ENCODE data around the gene ATP8A2. TPM values are rescaled to one million over a fixed set of nuclear protein-coding genes. Genes with fewer than 3 reads are reported as not detected.

ATP8A2 gene
- total RNA-seq, 1 experiment from 2014 or later: not detected

DNA sequence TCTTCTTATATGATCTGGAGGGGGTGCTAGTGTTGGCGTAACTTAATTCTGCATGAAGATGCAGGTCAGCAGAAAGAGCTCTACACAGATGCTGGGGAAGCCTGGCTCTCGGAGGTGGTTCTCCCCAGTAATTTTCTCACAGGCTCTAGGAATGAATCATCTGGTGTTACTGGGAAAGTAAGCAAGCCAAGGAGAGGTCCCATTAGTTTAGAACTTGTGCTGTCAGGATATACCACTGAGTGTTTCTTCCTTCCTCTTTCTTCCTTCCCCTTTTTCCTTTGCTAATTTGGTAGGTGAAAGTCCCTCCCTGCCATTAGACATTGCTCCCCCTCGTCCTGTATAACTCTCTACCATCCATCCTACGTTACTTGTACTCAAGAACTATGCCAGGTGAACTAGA is 68.3 kb downstream of the ATP8A2 start:
- in situ Hi-C loops (cut with HindIII; ENCODE audit: low pct_unique_long_range_greater_than_20kb, low sequenced_read_pairs): no loop called here
- DNase-seq (ENCODE audit: low read depth): no peak

- in situ Hi-C loops (cut with HindIII; ENCODE audit: low pct_unique_long_range_greater_than_20kb, low sequenced_read_pairs): no loop called here
- no peak for DNase-seq (ENCODE audit: low read depth)
Observed at GRCh38 chr13:25446261-25446660, 74.5 kb downstream of the ATP8A2 start.

- DNase-seq (ENCODE audit: low read depth): no peak
- in situ Hi-C loops (cut with HindIII; ENCODE audit: low pct_unique_long_range_greater_than_20kb, low sequenced_read_pairs): no loop called here
Observed at GRCh38 chr13:25447396-25447795, 75.6 kb downstream of the ATP8A2 start.

- in situ Hi-C loops (cut with HindIII; ENCODE audit: low pct_unique_long_range_greater_than_20kb, low sequenced_read_pairs): no loop called here
- no peak for DNase-seq (ENCODE audit: low read depth)
Observed at GRCh38 chr13:25453850-25454365, 82.1 kb downstream of the ATP8A2 start.

GRCh38 chr13:25455146-25455545 is 83.4 kb downstream of the ATP8A2 start:
- in situ Hi-C loops (cut with HindIII; ENCODE audit: low pct_unique_long_range_greater_than_20kb, low sequenced_read_pairs): no loop called here
- DNase-seq (ENCODE audit: low read depth): no peak

- no peak for DNase-seq (ENCODE audit: low read depth)
- in situ Hi-C loops (cut with HindIII; ENCODE audit: low pct_unique_long_range_greater_than_20kb, low sequenced_read_pairs): no loop called here
Observed at GRCh38 chr13:25457566-25457965, 85.8 kb downstream of the ATP8A2 start.

DNA sequence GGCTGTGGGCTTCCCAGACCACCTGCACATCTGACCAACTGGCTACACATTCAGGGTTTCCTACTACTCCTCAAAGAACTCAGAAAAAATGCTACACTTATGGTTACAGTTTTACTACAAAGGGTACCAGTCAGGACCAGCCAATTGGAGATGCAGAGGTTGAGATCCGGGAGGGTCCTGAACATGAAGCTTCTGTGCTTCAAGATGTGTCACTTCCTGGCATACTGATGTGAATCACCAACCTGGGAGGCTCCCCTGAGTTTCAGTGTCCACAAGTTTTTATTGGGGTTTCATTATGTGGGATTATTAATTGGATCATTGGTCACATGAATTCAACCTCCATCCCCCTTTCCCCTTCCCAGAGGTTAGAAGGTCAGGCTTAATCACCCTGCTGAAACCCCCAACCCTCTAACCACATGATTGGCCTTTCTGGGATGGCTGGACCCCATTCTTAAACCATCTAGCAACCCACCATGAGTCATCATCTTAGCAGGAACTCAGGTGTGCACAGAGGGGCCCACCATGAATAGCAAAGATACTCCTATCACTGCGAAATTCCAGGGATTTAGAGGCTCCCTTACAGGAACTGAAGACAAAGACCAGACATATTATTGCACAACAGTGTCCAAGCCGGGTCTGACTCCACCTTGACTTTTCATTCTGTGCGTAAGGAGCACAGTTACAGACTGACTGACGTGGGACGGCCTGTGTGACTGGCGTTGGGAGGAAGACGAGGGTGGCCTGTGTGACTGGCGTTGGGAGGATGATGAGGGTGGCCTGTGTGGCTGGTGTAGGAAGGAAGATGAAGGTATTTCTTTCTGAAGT is 90.7 kb downstream of the ATP8A2 start:
- no peak for DNase-seq (ENCODE audit: low read depth)

GRCh38 chr13:25463496-25463895 is 91.7 kb downstream of the ATP8A2 start:
- no peak for DNase-seq (ENCODE audit: low read depth)
- in situ Hi-C loops (cut with HindIII; ENCODE audit: low pct_unique_long_range_greater_than_20kb, low sequenced_read_pairs): no loop called here

More for the DNA sequence above, 90.7 kb downstream of the ATP8A2 start:
- in situ Hi-C loops (cut with HindIII; ENCODE audit: low pct_unique_long_range_greater_than_20kb, low sequenced_read_pairs): no loop called here

DNA sequence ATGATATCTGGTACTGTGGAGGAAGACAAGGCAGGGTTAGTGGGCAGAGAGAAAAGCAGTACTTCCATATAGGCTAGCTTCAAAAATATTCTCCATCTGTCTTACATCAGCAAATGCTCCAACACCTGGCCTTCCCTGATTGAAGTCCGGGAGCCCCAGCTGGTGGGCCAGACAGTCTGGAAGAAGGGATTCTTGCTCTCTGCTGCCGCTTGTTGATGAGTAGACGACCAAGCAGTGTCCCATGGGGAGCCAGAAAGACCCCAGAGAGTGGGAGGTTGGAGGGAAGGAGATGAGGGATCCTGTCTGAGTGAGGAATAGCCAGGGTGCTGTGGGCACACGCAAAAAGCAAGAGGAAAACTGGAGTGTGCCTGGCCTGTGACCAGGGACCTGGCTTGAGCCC is 95.1 kb downstream of the ATP8A2 start:
- in situ Hi-C loops (cut with HindIII; ENCODE audit: low pct_unique_long_range_greater_than_20kb, low sequenced_read_pairs): no loop called here
- no peak for DNase-seq (ENCODE audit: low read depth)

GRCh38 chr13:25468325-25469168 is 96.8 kb downstream of the ATP8A2 start:
- in situ Hi-C loops (cut with HindIII; ENCODE audit: low pct_unique_long_range_greater_than_20kb, low sequenced_read_pairs): no loop called here
- peak; percentile 31 for DNase-seq (ENCODE audit: low read depth)

DNA sequence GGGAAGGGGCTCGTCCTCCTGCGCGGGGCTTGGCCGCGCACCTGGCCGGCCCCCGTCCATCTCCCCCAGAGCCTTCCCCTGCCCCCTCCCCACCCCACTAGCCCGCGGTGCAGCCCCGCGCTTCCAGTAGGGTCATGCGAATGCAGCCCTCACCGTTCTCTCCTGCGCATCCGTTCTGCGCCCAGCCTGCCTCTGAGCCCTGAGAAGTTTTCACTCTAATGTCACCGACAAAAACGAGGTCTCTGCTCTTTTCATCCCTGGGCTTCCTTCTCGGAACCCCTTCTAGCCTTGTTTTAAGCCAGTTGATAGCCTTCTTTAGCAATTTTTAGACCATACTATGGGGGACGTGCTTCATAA is 97.4 kb downstream of the ATP8A2 start:
- no peak for DNase-seq (ENCODE audit: low read depth)
- in situ Hi-C loops (cut with HindIII; ENCODE audit: low pct_unique_long_range_greater_than_20kb, low sequenced_read_pairs): no loop called here

DNA sequence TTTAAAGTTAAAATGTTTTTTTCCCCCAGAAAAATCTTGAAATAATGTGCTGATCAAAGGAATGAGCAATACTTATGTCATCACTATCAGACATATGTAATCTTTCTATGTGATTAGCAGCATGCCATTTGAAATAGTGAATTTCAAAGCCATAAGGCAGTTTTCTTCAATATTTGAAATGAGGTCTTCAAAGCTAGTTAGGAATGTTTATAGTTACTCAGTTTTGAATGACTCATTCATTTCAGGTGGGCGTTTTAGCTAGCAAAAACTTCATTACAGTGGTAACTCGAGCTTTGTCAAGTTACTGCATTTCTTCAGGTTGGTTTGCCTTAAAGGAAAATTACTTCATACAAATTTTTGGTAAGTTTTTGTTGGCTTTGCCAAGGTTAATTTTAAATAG is 102.1 kb downstream of the ATP8A2 start:
- in situ Hi-C loops (cut with HindIII; ENCODE audit: low pct_unique_long_range_greater_than_20kb, low sequenced_read_pairs): no loop called here
- no peak for DNase-seq (ENCODE audit: low read depth)

DNA sequence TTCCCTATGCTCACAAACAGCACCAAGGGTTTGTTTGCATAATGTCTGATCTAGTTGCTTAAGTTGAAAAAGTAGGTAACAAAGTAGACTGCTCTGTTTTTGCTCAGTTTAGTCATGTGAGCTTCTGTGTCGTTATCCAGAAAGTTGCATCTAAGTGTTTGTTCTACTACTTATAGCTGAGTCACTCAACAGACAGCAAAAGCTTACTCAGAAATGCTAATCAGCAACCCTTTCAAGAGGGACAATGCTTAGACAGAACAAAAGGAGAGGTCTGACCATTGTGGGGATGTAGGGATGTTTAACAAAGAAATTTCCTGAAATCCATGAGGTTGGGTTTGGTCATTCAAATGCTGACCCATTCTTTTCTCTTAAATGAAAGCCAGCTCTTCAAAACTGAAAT is 106.4 kb downstream of the ATP8A2 start:
- in situ Hi-C loops (cut with HindIII; ENCODE audit: low pct_unique_long_range_greater_than_20kb, low sequenced_read_pairs): no loop called here
- DNase-seq (ENCODE audit: low read depth): peak; percentile 29

GRCh38 chr13:25489238-25489637 is 117.5 kb downstream of the ATP8A2 start:
- DNase-seq (ENCODE audit: low read depth): no peak
- in situ Hi-C loops (cut with HindIII; ENCODE audit: low pct_unique_long_range_greater_than_20kb, low sequenced_read_pairs): no loop called here

DNA sequence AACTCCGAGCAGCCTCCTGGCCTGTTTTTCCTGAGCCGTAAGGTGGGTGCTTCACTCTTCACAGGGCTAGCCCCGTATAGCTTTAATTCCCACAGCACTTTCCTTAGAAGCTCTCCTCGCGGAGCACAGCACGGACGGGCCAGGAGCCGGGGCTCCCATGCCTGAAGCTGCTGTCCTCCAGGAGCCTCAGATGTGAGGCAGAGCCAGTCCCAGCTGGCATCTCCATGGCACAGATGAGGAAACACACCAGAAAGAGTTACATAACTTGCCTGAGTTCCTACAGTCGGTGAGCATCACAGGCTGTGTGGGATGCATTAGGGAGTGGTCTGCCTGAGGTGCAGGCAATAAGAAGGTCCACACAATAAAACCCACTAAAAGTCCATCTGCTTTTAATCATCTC is 118.5 kb downstream of the ATP8A2 start:
- in situ Hi-C loops (cut with HindIII; ENCODE audit: low pct_unique_long_range_greater_than_20kb, low sequenced_read_pairs): no loop called here
- no peak for DNase-seq (ENCODE audit: low read depth)

DNA sequence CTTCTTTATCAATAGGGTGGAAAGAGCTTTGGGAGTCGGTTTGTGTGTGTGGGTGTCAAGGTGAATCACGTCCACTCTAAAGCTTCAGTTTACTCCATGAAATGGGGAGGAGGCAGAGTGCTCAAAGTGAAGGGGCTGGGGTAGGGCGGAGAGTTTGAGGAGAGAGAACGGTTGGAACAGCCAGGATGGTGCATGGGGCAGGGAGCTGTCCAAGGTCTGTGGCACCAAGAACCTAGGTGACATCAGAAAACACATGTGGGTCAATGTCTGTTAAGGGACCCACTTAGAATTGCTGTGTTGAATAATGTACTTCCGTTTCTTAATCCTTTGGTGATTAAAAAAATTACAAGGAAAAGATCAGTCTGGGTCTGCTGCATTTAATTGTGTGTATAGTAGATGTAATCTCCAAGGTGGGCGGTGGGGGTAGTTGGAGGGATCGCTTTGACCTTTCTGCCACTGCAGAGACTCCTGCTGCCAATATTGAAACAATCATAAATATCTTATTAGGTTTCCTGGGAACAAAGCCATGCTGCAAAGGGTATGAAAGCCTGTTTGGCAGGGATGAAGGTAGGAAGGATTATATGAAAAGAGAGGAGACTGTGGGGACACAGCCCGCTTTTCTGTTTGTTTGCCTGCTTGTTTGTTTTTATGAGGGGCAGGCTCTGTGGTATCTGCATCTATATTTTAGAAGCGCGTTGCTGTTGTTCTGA is 122.3 kb downstream of the ATP8A2 start:
- no peak for DNase-seq (ENCODE audit: low read depth)
- in situ Hi-C loops (cut with HindIII; ENCODE audit: low pct_unique_long_range_greater_than_20kb, low sequenced_read_pairs): no loop called here

GRCh38 chr13:25494698-25495411 is 123.1 kb downstream of the ATP8A2 start:
- in situ Hi-C loops (cut with HindIII; ENCODE audit: low pct_unique_long_range_greater_than_20kb, low sequenced_read_pairs): no loop called here
- DNase-seq (ENCODE audit: low read depth): no peak

GRCh38 chr13:25501231-25501630 is 129.5 kb downstream of the ATP8A2 start:
- in situ Hi-C loops (cut with HindIII; ENCODE audit: low pct_unique_long_range_greater_than_20kb, low sequenced_read_pairs): no loop called here
- no peak for DNase-seq (ENCODE audit: low read depth)
